Tongue (tissue), 2 donors: ENCODE data around the gene OPN1SW. TPM values are rescaled to one million over a fixed set of nuclear protein-coding genes. Genes with fewer than 3 reads are reported as not detected.

Experiments used
- DNase-seq: peaks from one replicate; pipeline ENCODE4 v3.0.0-alpha.2; 2015
- total RNA-seq: library from RNA; depleted of rRNA; stranded (reverse); fragments of >200 nt; gene quantifications from one replicate; pipeline ENCODE4 v1.2.3, GENCODE V29; 2014

OPN1SW gene
- total RNA-seq, 1 donor from 2014 or later, result not detected

- DNase-seq, result peak; percentile 45
Measured at GRCh38 chr7:128792471-128793180, 17.0 kb upstream of the OPN1SW start.

- peak; percentile 23 for DNase-seq
Measured at GRCh38 chr7:128791972-128792327, 16.4 kb upstream of the OPN1SW start.

- DNase-seq, result peak; percentile 75
Measured at GRCh38 chr7:128791121-128791971, 15.8 kb upstream of the OPN1SW start, which contains the start of gene CCDC136. Gene CCDC136 (plus strand): TSS chr7:128791968. CDS start chr7:128792412, 444 bp downstream.

- DNase-seq, result no peak
Measured at GRCh38 chr7:128790315-128791041, 14.9 kb upstream of the OPN1SW start.

GRCh38 chr7:128788446-128789412 lies 13.1 kb upstream of the OPN1SW start:
- DNase-seq, result no peak

GRCh38 chr7:128785738-128786137 lies 10.1 kb upstream of the OPN1SW start:
- DNase-seq, result no peak

GRCh38 chr7:128783143-128783861 lies 7.7 kb upstream of the OPN1SW start:
- DNase-seq, result peak; percentile 89

GRCh38 chr7:128781851-128782250 lies 6.3 kb upstream of the OPN1SW start:
- no peak for DNase-seq

- DNase-seq, result peak; percentile 59
Measured at GRCh38 chr7:128781126-128781525, 5.5 kb upstream of the OPN1SW start.

GRCh38 chr7:128778946-128779345 lies 3.4 kb upstream of the OPN1SW start:
- DNase-seq, result no peak

- no peak for DNase-seq
Measured at GRCh38 chr7:128777156-128778123, 1.8 kb upstream of the OPN1SW start.

- no peak for DNase-seq
Measured at GRCh38 chr7:128774921-128775320, 673 bp downstream of the OPN1SW start.

- DNase-seq, result no peak
Measured at GRCh38 chr7:128774029-128774689, 1.4 kb downstream of the OPN1SW start.

- DNase-seq, result no peak
Measured at GRCh38 chr7:128773604-128774003, 2.0 kb downstream of the OPN1SW start.

- no peak for DNase-seq
Measured at GRCh38 chr7:128770233-128770632, 5.4 kb downstream of the OPN1SW start.

- DNase-seq, result no peak
Measured at GRCh38 chr7:128767475-128768110, 8.0 kb downstream of the OPN1SW start.

- no peak for DNase-seq
Measured at GRCh38 chr7:128763541-128763940, 12.1 kb downstream of the OPN1SW start.

- DNase-seq, result no peak
Measured at GRCh38 chr7:128759242-128759641, 16.4 kb downstream of the OPN1SW start.

GRCh38 chr7:128758553-128758952 lies 17.0 kb downstream of the OPN1SW start:
- DNase-seq, result no peak
